Measurements from ENCODE around the gene KLHL25. TPM values are rescaled to one million over a fixed set of nuclear protein-coding genes. Genes with fewer than 3 reads are reported as not detected.
"Not testable (repeated sequence)": the region's sequence is repeated elsewhere in the genome, so short reads cannot be mapped to it uniquely, and the experiment has no call there.

KLHL25 gene
- total RNA-seq, 1 donor from 2014 or later = 45.1 TPM

DNA sequence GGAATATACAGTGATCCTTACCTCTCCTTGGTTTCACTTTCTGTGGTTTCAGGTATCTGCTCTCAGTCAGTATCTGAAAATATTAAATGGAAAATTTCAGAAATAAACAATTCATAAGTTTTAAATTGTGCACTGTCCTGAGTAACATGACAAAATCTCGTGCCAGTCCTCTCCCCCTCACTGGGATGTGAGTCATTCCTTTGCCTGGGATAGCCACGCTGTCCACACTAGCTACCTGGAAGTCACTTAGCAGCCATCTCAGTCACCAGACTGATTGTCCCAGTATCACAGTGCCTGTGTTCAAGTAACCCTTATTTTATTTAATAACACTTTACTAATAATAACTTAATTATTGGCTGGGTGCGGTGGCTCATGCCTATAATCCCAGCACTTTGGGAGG lies 15.3 kb upstream of the KLHL25 start:
- Mint-ChIP-seq H3K27ac (ENCODE audit: unreplicated experiment) (no peak overlapping the region), H3K9me3 (ENCODE audit: unreplicated experiment) (no peaks in the 10 kb centered on the region), H3K4me1 (ENCODE audit: low read depth, unreplicated experiment) (no peaks in the 10 kb centered on the region), H3K27me3 (ENCODE audit: unreplicated experiment) (no peaks in the 10 kb centered on the region), H3K36me3 (ENCODE audit: unreplicated experiment) (no peaks in the 10 kb centered on the region), H3K4me3 (ENCODE audit: unreplicated experiment) (no peak overlapping the region)
- DNase-seq = no peak
- TF ChIP-seq, protein P1, sequence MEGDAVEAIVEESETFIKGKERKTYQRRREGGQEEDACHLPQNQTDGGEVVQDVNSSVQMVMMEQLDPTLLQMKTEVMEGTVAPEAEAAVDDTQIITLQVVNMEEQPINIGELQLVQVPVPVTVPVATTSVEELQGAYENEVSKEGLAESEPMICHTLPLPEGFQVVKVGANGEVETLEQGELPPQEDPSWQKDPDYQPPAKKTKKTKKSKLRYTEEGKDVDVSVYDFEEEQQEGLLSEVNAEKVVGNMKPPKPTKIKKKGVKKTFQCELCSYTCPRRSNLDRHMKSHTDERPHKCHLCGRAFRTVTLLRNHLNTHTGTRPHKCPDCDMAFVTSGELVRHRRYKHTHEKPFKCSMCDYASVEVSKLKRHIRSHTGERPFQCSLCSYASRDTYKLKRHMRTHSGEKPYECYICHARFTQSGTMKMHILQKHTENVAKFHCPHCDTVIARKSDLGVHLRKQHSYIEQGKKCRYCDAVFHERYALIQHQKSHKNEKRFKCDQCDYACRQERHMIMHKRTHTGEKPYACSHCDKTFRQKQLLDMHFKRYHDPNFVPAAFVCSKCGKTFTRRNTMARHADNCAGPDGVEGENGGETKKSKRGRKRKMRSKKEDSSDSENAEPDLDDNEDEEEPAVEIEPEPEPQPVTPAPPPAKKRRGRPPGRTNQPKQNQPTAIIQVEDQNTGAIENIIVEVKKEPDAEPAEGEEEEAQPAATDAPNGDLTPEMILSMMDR (IDR thresholded peaks at IDR 0.05; ENCODE audit: partially characterized antibody, unreplicated experiment) = no peak

DNA sequence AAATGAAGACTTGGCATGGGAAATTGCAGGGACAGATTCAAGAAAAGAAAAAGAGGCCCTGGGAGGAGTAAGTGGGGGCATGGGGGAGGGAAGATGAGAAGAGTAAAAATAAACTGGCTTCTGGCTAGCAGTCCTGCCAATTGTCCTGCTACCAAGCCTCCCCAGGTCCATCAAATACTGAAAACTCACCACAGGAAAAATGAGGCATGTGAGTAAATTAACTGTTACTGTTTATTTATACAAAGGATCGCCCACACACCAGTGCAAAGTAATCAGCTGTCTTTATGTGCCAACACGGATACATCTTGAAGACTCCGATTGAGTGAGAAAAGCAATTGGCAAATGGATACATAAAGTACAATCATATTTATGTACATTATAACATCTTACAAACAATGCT lies 10.7 kb upstream of the KLHL25 start:
- TF ChIP-seq, protein P1 (IDR thresholded peaks at IDR 0.05; ENCODE audit: partially characterized antibody, unreplicated experiment) = no peak
- H3K36me3 Mint-ChIP-seq (ENCODE audit: unreplicated experiment) = no peaks in the 10 kb centered on the region
- no peak overlapping the region for H3K4me3 Mint-ChIP-seq (ENCODE audit: unreplicated experiment)
- peaks cover 2% of the 10 kb centered on the region for H3K4me1 Mint-ChIP-seq (ENCODE audit: low read depth, unreplicated experiment)
- no peak overlapping the region for H3K27ac Mint-ChIP-seq (ENCODE audit: unreplicated experiment)
- no peaks in the 10 kb centered on the region for H3K9me3 Mint-ChIP-seq (ENCODE audit: unreplicated experiment)
- H3K27me3 Mint-ChIP-seq (ENCODE audit: unreplicated experiment) = peaks cover 1% of the 10 kb centered on the region
- no peak for DNase-seq

DNA sequence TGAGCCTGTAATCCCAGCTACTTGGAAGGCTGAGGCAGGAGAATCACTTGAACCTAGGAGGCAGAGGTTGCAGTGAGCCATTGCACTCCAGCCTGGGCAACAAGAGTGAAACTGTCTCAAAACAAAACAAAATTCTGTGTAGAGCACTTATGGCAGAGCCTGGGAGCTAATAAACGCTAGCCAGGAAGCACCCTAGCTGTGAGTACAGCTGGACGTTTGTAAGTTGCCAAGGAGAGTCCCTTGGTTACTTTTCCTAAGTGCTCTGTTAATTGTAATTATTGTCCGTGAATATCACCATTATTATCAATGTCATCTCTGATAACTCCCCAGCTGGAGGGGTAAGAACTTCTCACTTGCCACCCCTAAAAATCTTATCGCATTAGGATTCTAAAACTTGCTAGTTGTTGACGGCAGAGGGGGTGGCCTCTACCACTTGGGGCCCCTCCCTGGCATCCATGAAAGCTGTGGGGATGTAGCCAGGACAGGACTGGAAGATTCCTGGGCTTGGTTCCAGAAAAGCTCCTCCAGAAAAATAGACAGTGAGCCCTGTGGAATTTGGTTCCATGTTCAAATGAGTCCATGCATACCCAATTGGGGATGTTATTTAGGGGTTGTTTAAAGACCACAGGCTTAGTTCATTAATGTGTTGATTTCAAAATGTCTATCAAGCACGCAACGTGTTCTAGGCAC lies 9.9 kb upstream of the KLHL25 start:
- Mint-ChIP-seq H3K4me1 (ENCODE audit: low read depth, unreplicated experiment) (peaks cover 4% of the 10 kb centered on the region), H3K4me3 (ENCODE audit: unreplicated experiment) (no peak overlapping the region), H3K27ac (ENCODE audit: unreplicated experiment) (no peak overlapping the region), H3K36me3 (ENCODE audit: unreplicated experiment) (no peaks in the 10 kb centered on the region), H3K9me3 (ENCODE audit: unreplicated experiment) (no peaks in the 10 kb centered on the region), H3K27me3 (ENCODE audit: unreplicated experiment) (peaks cover 2% of the 10 kb centered on the region)
- TF ChIP-seq, protein P1 (IDR thresholded peaks at IDR 0.05; ENCODE audit: partially characterized antibody, unreplicated experiment) = no peak
- no peak for DNase-seq

DNA sequence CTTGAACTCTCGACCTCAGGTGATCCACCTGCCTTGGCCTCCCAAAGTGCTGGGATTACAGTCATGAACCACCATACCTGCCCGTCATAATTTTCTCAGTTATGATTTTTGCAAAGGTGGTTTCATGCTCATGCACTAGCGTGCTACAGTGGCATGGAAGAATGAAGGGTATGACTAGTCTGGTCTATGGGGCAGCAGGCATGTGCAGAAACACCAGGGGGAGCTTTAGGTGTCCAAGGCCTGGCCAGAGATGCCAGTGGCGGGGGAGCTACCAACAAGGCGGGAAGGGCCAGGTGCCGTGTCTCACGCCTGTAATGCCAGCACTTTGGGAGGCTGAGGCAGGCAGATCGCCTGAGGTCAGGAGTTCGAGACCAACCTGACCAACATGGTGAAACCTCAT lies 7.9 kb upstream of the KLHL25 start:
- not testable (repeated sequence) for DNase-seq; H3K27ac Mint-ChIP-seq (ENCODE audit: unreplicated experiment); H3K4me1 Mint-ChIP-seq (ENCODE audit: low read depth, unreplicated experiment); H3K9me3 Mint-ChIP-seq (ENCODE audit: unreplicated experiment); H3K27me3 Mint-ChIP-seq (ENCODE audit: unreplicated experiment); H3K36me3 Mint-ChIP-seq (ENCODE audit: unreplicated experiment)
- H3K4me3 Mint-ChIP-seq (ENCODE audit: unreplicated experiment) = peak overlapping the region; percentile 55

DNA sequence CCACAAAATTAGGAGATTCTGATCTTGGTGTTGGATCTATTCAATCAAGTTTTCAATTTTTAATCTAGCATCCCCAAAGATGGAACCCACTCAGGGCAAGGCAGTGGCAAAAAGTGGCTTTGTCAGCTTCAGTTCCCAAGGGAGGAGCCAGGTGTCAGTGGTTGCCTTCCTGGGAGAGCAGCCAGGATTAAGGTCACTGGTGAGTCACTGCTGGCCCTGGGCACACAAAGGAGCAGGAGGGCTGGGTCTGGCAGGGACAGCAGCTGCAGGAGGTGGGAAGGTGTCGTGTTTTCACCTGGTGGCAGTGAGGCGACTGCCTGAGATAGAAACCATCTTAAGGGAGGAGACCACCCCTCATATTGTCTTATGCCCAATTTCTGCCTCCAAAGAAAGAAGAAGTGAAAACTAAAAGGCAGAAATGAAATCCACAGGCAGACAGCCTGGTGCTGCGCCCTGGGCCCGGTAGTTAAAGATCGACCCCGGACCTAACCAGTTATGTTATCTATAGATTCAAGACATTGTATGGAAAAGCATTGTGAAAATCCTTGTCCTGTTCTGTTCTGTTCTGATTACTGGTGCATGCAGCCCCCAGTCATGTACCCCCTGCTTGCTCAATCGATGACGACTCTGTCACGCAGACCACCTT lies 5.9 kb upstream of the KLHL25 start:
- Mint-ChIP-seq H3K27me3 (ENCODE audit: unreplicated experiment) (peaks cover 4% of the 10 kb centered on the region), H3K4me1 (ENCODE audit: low read depth, unreplicated experiment) (peaks cover 8% of the 10 kb centered on the region), H3K9me3 (ENCODE audit: unreplicated experiment) (peaks cover 3% of the 10 kb centered on the region), H3K27ac (ENCODE audit: unreplicated experiment) (no peak overlapping the region), H3K4me3 (ENCODE audit: unreplicated experiment) (no peak overlapping the region), H3K36me3 (ENCODE audit: unreplicated experiment) (no peaks in the 10 kb centered on the region)
- TF ChIP-seq, protein P1 (IDR thresholded peaks at IDR 0.05; ENCODE audit: partially characterized antibody, unreplicated experiment) = no peak
- DNase-seq = no peak

DNA sequence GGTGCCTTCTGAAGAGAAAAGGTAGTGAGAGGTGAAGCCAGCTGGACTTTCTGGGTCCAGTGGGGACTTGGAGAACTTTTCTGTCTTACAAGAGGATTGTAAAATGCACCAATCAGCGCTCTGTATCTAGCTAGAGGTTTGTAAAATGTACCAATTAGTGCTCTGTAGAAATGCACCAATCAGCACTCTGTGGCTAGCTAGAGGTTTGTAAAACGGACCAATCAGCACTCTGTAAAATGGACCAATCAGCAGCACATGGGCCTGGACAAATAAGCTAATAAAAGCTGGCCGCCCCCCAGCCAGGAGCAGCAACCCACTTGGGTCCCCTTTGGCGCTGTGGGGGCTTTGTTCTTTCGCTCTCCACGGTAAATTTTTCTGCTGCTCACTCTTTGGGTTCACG lies 1.6 kb upstream of the KLHL25 start:
- Mint-ChIP-seq H3K27me3 (ENCODE audit: unreplicated experiment) (peaks cover 12% of the 10 kb centered on the region), H3K4me1 (ENCODE audit: low read depth, unreplicated experiment) (peaks cover 28% of the 10 kb centered on the region)
- not testable (repeated sequence) for DNase-seq; H3K9me3 Mint-ChIP-seq (ENCODE audit: unreplicated experiment); H3K36me3 Mint-ChIP-seq (ENCODE audit: unreplicated experiment); H3K27ac Mint-ChIP-seq (ENCODE audit: unreplicated experiment); H3K4me3 Mint-ChIP-seq (ENCODE audit: unreplicated experiment)
